ENCODE measurements around the gene GFI1B. TPM values are rescaled to one million over a fixed set of nuclear protein-coding genes. Genes with fewer than 3 reads are reported as not detected.

GFI1B gene
- total RNA-seq, 1 experiment from 2014 or later, result not detected

DNA sequence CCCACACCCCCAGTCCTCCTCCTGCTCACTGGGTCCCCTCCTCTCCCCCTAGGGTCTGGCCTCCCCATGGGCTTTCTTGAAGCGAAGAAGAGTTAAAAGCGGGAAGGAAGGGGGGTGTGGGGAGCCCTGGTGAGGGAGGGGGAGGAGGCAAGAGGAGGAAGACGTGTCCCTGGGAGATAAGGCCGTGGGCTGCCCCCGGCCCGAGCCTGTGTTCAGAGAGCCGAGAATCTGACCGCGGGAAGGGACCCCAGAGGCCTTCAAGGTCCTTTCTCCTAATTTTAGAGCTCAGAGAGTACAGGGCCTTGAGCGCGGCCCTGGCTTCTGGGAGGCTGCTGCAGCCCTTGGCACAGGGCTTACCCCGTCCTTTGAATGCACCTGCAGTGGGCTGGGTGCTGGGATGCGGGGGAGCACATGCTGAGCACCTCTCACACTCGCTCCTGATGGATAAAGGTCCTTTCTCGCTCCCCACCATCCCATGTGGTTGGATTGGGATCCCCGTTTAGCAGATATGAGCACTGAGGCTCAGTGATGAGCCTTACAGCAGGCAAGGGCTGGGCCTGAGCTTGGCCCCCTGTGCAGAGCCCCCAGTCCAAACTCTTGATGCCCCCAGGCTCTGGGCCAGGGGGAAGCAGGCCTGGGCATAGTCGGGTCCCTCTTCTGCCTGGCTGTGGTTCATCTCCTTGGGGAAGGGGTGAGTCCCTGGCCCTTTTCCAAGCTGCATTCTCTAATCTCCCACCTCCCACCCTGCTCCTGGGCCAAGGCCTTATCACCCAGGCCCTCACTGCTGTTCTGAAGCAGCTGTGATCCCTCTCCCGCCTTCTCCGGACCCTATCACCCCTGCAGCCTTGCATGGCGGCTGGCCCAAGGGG lies 5.9 kb downstream of the GFI1B start:
- no peaks in the 10 kb centered on the region for H3K36me3 ChIP-seq (ENCODE audit: insufficient read depth, low read length, poor library complexity, severe bottlenecking)
- CTCF ChIA-PET, result no interaction called here
- H3K4me1 ChIP-seq (ENCODE audit: insufficient read depth, low read length, poor library complexity, severe bottlenecking), result no peaks in the 10 kb centered on the region
- POLR2A ChIA-PET (ENCODE audit: low non-redundant PET), result no interaction called here
- DNase-seq (ENCODE audit: low spot score), result no peak
- intact Hi-C loops (cut with micrococcal nuclease; ENCODE audit: unreplicated experiment), result no loop called here
- TF ChIP-seq CTCF (conservative IDR thresholded peaks at IDR 0.05; ENCODE audit: low read depth, low read length) (no peak), EZH2 (IDR thresholded peaks at IDR 0.05; ENCODE audit: borderline replicate concordance, low read depth, low read length, poor library complexity, severe bottlenecking) (no peak)
- no peaks in the 10 kb centered on the region for H3K9me3 ChIP-seq (ENCODE audit: low read depth, low read length, poor library complexity, severe bottlenecking)
- H3K4me3 ChIP-seq (ENCODE audit: low read depth, low read length, poor library complexity, severe bottlenecking), result no peak overlapping the region
- BruUV-seq (replicated peaks), result no TSS peak
- no peak overlapping the region for H3K27ac ChIP-seq (ENCODE audit: low read depth, low read length, poor library complexity, severe bottlenecking)
- H3K27me3 ChIP-seq (replicated peaks; ENCODE audit: insufficient read depth, low read depth, low read length, poor library complexity), result peaks cover 59% of the 10 kb centered on the region

DNA sequence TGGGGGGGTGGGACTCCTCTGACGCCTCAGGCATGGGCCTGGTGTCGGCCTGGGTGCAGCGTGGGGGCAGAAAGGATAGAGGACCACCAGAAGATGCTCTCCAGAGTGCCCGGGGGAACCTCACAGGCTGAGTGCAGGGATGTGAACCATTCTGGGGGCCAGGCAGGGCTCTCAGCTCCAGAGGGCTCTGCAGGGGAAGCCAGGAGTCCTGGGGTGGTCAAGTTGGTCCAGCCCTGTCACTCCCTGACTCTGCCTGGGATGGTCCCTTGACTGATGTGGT lies 6.5 kb downstream of the GFI1B start:
- POLR2A ChIA-PET (ENCODE audit: low non-redundant PET), result no interaction called here
- no peak overlapping the region for H3K4me3 ChIP-seq (ENCODE audit: low read depth, low read length, poor library complexity, severe bottlenecking)
- peaks cover 53% of the 10 kb centered on the region for H3K27me3 ChIP-seq (replicated peaks; ENCODE audit: insufficient read depth, low read depth, low read length, poor library complexity)
- H3K27ac ChIP-seq (ENCODE audit: low read depth, low read length, poor library complexity, severe bottlenecking), result no peak overlapping the region
- no peaks in the 10 kb centered on the region for H3K9me3 ChIP-seq (ENCODE audit: low read depth, low read length, poor library complexity, severe bottlenecking)
- H3K36me3 ChIP-seq (ENCODE audit: insufficient read depth, low read length, poor library complexity, severe bottlenecking), result no peaks in the 10 kb centered on the region
- BruUV-seq (replicated peaks), result no TSS peak
- no peaks in the 10 kb centered on the region for H3K4me1 ChIP-seq (ENCODE audit: insufficient read depth, low read length, poor library complexity, severe bottlenecking)
- intact Hi-C loops (cut with micrococcal nuclease; ENCODE audit: unreplicated experiment), result no loop called here
- TF ChIP-seq CTCF (conservative IDR thresholded peaks at IDR 0.05; ENCODE audit: low read depth, low read length) (no peak), EZH2 (IDR thresholded peaks at IDR 0.05; ENCODE audit: borderline replicate concordance, low read depth, low read length, poor library complexity, severe bottlenecking) (no peak)
- DNase-seq (ENCODE audit: low spot score), result no peak
- CTCF ChIA-PET, result no interaction called here

DNA sequence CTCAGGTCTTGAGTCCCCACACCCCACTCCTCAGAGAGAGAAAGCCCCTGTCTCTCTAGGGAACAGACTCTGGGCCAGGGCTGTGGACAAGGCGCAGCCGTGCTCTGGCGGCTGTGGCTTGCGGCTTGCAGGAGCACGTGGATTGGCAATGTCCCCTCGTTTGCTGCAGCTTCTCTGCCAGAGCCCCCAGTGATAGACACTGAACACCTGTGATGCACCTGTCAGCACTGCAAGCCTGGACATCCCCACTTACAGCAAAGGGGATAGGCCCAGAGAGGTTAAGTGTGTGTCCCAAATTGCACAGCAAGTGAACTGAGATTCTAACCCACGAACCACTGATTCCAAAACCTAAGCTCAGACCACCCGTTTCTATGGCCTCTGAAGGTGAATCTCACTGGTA lies 7.0 kb downstream of the GFI1B start:
- TF ChIP-seq CTCF (conservative IDR thresholded peaks at IDR 0.05; ENCODE audit: low read depth, low read length) (no peak), EZH2 (IDR thresholded peaks at IDR 0.05; ENCODE audit: borderline replicate concordance, low read depth, low read length, poor library complexity, severe bottlenecking) (no peak)
- no peak overlapping the region for H3K4me3 ChIP-seq (ENCODE audit: low read depth, low read length, poor library complexity, severe bottlenecking)
- H3K9me3 ChIP-seq (ENCODE audit: low read depth, low read length, poor library complexity, severe bottlenecking), result no peaks in the 10 kb centered on the region
- intact Hi-C loops (cut with micrococcal nuclease; ENCODE audit: unreplicated experiment), result no loop called here
- no peaks in the 10 kb centered on the region for H3K36me3 ChIP-seq (ENCODE audit: insufficient read depth, low read length, poor library complexity, severe bottlenecking)
- CTCF ChIA-PET, result no interaction called here
- peaks cover 51% of the 10 kb centered on the region for H3K27me3 ChIP-seq (replicated peaks; ENCODE audit: insufficient read depth, low read depth, low read length, poor library complexity)
- no TSS peak for BruUV-seq (replicated peaks)
- POLR2A ChIA-PET (ENCODE audit: low non-redundant PET), result no interaction called here
- H3K4me1 ChIP-seq (ENCODE audit: insufficient read depth, low read length, poor library complexity, severe bottlenecking), result no peaks in the 10 kb centered on the region
- DNase-seq (ENCODE audit: low spot score), result no peak
- no peak overlapping the region for H3K27ac ChIP-seq (ENCODE audit: low read depth, low read length, poor library complexity, severe bottlenecking)

Data from A673 (cell line).